HepG2 (cell line): ENCODE measurements around the gene RPL21. TPM values are rescaled to one million over a fixed set of nuclear protein-coding genes. Genes with fewer than 3 reads are reported as not detected.
"Not testable (repeated sequence)": the region's sequence is repeated elsewhere in the genome, so short reads cannot be mapped to it uniquely, and the experiment has no call there.

ENCODE experiments used
- ATAC-seq: fragments of 200-7000 bp; cut with Tn5 transposase; 3 replicates; pipeline ENCODE4 v1.9.1; 2020; ENCODE audit warnings: mild to moderate bottlenecking, moderate library complexity
- BruUV-seq: library from RNA; stranded (reverse); fragments of 400-500 nt; replicated peaks from 2 replicates; lab custom pipeline; 2021; lab: Mats Ljungman, UMichigan
- CTCF ChIA-PET: fragments of 300-600 bp; formaldehyde crosslinking; extraction: SDS; loops from one replicate; lab custom pipeline; 2021; ENCODE audit warnings: low total read pairs, inconsistent platforms, low intra/inter-chr PET ratio; lab: Yijun Ruan, JAX
- POLR2A ChIA-PET: fragments of 350-600 bp; sonication (Branson Sonifier 250); formaldehyde crosslinking; loops from one replicate; lab custom pipeline; 2020; ENCODE audit warnings: antibody characterized with exemption, inconsistent platforms; lab: Yijun Ruan, JAX
- DNase-seq: peaks from one replicate; pipeline ENCODE4 v3.0.0-alpha.2; 2015; ENCODE audit warnings: low spot score
- FAIRE-seq: peaks from 3 replicates; lab custom pipeline; 2011; peaks lifted over from hg19 to GRCh38; lab: Jason Lieb, UNC
- H2AFZ ChIP-seq: one replicate; pipeline ENCODE4 v1.6.1; 2011; ENCODE audit warnings: low read length, inconsistent platforms
- H3K27ac ChIP-seq: fragments of 300-600 bp; 3 replicates; pipeline ENCODE4 v1.8.0; 2011; ENCODE audit warnings: mixed run types, mild to moderate bottlenecking, mixed read lengths, low read length, inconsistent platforms; ENCODE audit not compliant: insufficient read depth; ENCODE audit errors: extremely low read length
- H3K27me3 ChIP-seq, 2 experiments: fragments of 200-600 bp in 1 of 2; 2 replicates in 1 of 2; 3 replicates in 1 of 2; pipeline versions ENCODE4 v1.6.0 to v1.8.0; 2011; ENCODE audit warnings: low read length in 2 of 2, mild to moderate bottlenecking in 2 of 2, moderate library complexity in 2 of 2, inconsistent platforms in 1 of 2; ENCODE audit not compliant: insufficient read depth in 2 of 2, control insufficient read depth in 1 of 2
- H3K36me3 ChIP-seq, 2 experiments: fragments of 200-600 bp in 1 of 2; replicated peaks in 1 of 2; 2 replicates in 1 of 2; 3 replicates in 1 of 2; pipeline versions ENCODE4 v1.5.1 to v1.8.0; 2011; ENCODE audit warnings: low read length in 2 of 2, inconsistent platforms in 1 of 2; ENCODE audit not compliant: insufficient read depth in 2 of 2, control insufficient read depth in 1 of 2
- H3K4me1 ChIP-seq: 2 replicates; pipeline ENCODE4 v1.5.1; 2012; ENCODE audit warnings: low read length, inconsistent platforms; ENCODE audit not compliant: insufficient read depth
- H3K4me2 ChIP-seq: 2 replicates; pipeline ENCODE4 v1.6.0; 2011; ENCODE audit warnings: low read depth, low read length, inconsistent platforms
- H3K4me3 ChIP-seq, 3 experiments: fragments of 200-600 bp in 1 of 3; sonication (generic), shearing (Covaris generic) in 1 of 3; replicated peaks in 1 of 3; 2 replicates each; pipeline ENCODE4 v1.5.1; 2011 to 2016; ENCODE audit warnings: low read length in 3 of 3, inconsistent platforms in 2 of 3, low read depth in 2 of 3, mild to moderate bottlenecking in 2 of 3, control low read depth in 1 of 3, mixed read lengths in 1 of 3; ENCODE audit not compliant: insufficient read depth in 1 of 3
- H3K79me2 ChIP-seq: one replicate; pipeline ENCODE4 v1.6.1; 2011; ENCODE audit warnings: low read length, inconsistent platforms; ENCODE audit not compliant: insufficient read depth
- H3K9ac ChIP-seq: 2 replicates; pipeline ENCODE4 v1.6.0; 2011; ENCODE audit warnings: mild to moderate bottlenecking, low read depth, low read length, inconsistent platforms; ENCODE audit not compliant: insufficient read depth
- H3K9me3 ChIP-seq: 2 replicates; pipeline ENCODE4 v1.5.1; 2012; ENCODE audit warnings: mild to moderate bottlenecking, low read length
- H4K20me1 ChIP-seq: 2 replicates; pipeline ENCODE4 v1.6.0; 2011; ENCODE audit warnings: inconsistent platforms, mild to moderate bottlenecking, low read length, moderate library complexity; ENCODE audit not compliant: insufficient read depth
- HIC2 ChIP-seq: sonication (generic); formaldehyde crosslinking; IDR thresholded peaks from 2 replicates; pipeline ENCODE4 v1.9.0; 2022; ENCODE audit warnings: low read depth, missing genetic modification reagents
- ZNF318 ChIP-seq: sonication (generic); formaldehyde crosslinking; IDR thresholded peaks from 2 replicates; pipeline ENCODE4 v1.4.0; 2020; ENCODE audit warnings: mild to moderate bottlenecking, missing genetic modification reagents
- WGBS: methylation state at CpG from one replicate; pipeline ENCODE4 v1.1.6; 2017; ENCODE audit warnings: low lambda C conversion rate; 5-methylcytosine and 5-hydroxymethylcytosine counted together
- in situ Hi-C: cut with HindIII; loops from 2 replicates; pipeline ENCODE4 v1.10.0; 2017; ENCODE audit warnings: low pct_unique_long_range_greater_than_20kb; ENCODE audit not compliant: extremely low pct_ligation_motif_present
- intact Hi-C: fragments of 100-400 bp; cut with micrococcal nuclease; formaldehyde crosslinking; loops from one replicate; pipeline ENCODE4 v1.10.0; 2022; ENCODE audit not compliant: unreplicated experiment
- polyA plus RNA-seq, 8 experiments: library from polyadenylated mRNA; depleted of rRNA in 3 of 8; stranded (reverse) in 7 of 8; unstranded in 1 of 8; fragments of >200 nt; fragmentation: Illumina TruSeq in 4 of 8; extraction: Trizol in 4 of 8; gene quantifications; 2 replicates each; pipeline versions ENCODE4 v1.2.1 to v1.2.3, GENCODE V29; 2011 to 2016; ENCODE audit warnings: low read depth in 4 of 8, missing spikeins in 1 of 8, mixed read lengths in 1 of 8; ENCODE audit not compliant: insufficient read depth in 1 of 8
- total RNA-seq, 5 experiments: library from RNA; depleted of rRNA; stranded (reverse); fragments of >200 nt; fragmentation: Illumina TruSeq; extraction: Trizol; gene quantifications; 2 replicates each; pipeline ENCODE4 v1.2.3, GENCODE V29; 2016; ENCODE audit warnings: low read depth in 1 of 5

Gene RPL21
- total and polyA plus RNA-seq, 2 of the 13 experiments (the other 11 are each of a cell fraction or from before 2014, with no cell fraction given), result 1,234 to 1,261 TPM

- no peak for TF ChIP-seq HIC2 (CRISPR knock-in tag)
- TF ChIP-seq ZNF318, result no peak
Measured at GRCh38 chr13:27211771-27212364, 39.5 kb upstream of the RPL21 start (continued).

- BruUV-seq, H2AFZ ChIP-seq, H3K9ac ChIP-seq, H3K4me1 ChIP-seq, POLR2A ChIA-PET, FAIRE-seq, H3K36me3 ChIP-seq, H3K27ac ChIP-seq, H3K4me2 ChIP-seq, DNase-seq, ATAC-seq, H4K20me1 ChIP-seq, H3K27me3 ChIP-seq, CTCF ChIA-PET, in situ Hi-C loops, H3K4me3 ChIP-seq, H3K79me2 ChIP-seq, H3K9me3 ChIP-seq: not testable (repeated sequence)
- intact Hi-C loops, result loop anchor here (10.0 kb wide), 1 partner anchor 1669 kb away; no protein-coding TSS in a partner anchor
- WGBS, result 52% methylated on average over 4 of the region's 5 CpGs
Measured at GRCh38 chr13:27213386-27213785, 38.0 kb upstream of the RPL21 start.

GRCh38 chr13:27217791-27218190 lies 33.6 kb upstream of the RPL21 start:
- H3K27ac ChIP-seq, H3K4me1 ChIP-seq, H3K9me3 ChIP-seq, H3K4me2 ChIP-seq, CTCF ChIA-PET, FAIRE-seq, H3K79me2 ChIP-seq, H3K36me3 ChIP-seq, H2AFZ ChIP-seq, H3K4me3 ChIP-seq, H3K9ac ChIP-seq, DNase-seq, H4K20me1 ChIP-seq, in situ Hi-C loops, H3K27me3 ChIP-seq, BruUV-seq, ATAC-seq, POLR2A ChIA-PET: not testable (repeated sequence)
- 8% methylated on average over 2 of the region's 2 CpGs for WGBS
- intact Hi-C loops, result loop anchor here (10.0 kb wide), 1 partner anchor 1673 kb away; no protein-coding TSS in a partner anchor
